ENCODE results near the gene GZMM.

The GZMM gene

GRCh38 chr19:512547-513365 lies 31.1 kb upstream of the GZMM start:
- DNase-seq (ENCODE audit: low spot score), result no peak

DNA sequence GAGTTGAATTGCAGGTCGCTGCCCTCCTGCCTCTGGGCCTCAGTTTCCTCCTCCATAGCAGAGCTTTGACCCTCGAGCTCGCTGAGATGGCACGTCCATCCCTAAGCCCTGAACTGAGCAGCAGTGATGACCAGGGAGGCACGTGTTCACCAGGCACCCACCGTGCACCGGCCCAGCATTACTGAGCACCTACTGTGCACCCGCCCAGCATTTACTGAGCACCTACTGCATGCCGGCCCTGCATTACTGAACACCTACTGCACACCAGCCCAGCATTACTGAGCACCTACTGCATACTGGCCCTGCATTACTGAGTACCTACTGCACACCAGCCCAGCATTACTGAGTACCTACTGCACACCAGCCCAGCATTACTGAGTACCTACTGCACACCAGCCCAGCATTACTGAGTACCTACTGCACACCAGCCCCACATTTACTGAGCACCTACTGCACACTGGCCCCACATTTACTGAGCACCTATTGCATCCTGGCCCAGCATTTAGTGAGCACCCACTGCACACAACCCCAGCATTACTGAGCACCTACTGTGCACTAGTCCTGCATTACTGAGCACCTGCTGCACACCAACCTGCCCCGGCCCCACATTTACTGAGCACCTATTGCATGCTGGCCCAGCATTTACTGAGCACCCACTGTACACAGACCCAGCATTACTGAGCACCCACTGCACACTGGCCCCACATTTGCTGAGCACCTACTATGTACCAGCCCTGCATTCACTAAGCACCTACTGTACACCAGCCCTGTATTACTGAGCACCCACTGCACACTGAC lies 30.3 kb upstream of the GZMM start:
- no peak for DNase-seq (ENCODE audit: low spot score)

DNA sequence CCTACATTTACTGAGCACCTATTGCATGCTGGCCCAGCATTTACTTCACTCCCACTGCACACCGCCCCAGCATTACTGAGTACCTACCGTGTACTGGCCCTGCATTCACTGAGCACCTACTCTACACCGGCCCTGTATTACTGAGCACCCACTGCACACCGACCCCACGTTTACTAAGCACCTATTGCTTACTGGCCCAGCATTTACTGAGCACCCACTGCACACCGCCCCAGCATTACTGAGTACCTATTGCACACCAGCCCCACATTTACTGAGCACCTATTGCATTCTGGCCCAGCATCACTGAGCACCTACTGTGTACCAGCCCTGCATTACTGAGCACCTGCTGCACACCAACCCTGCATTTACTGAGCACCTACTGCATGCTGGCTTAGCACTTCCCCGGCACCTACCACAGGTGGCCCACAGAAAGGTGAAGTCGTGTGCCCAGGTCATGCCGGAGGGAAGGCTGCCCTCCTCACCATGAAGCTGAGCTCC lies 29.6 kb upstream of the GZMM start:
- DNase-seq (ENCODE audit: low spot score), result no peak

GRCh38 chr19:517721-518597 lies 25.9 kb upstream of the GZMM start:
- DNase-seq (ENCODE audit: low spot score), result no peak

DNA sequence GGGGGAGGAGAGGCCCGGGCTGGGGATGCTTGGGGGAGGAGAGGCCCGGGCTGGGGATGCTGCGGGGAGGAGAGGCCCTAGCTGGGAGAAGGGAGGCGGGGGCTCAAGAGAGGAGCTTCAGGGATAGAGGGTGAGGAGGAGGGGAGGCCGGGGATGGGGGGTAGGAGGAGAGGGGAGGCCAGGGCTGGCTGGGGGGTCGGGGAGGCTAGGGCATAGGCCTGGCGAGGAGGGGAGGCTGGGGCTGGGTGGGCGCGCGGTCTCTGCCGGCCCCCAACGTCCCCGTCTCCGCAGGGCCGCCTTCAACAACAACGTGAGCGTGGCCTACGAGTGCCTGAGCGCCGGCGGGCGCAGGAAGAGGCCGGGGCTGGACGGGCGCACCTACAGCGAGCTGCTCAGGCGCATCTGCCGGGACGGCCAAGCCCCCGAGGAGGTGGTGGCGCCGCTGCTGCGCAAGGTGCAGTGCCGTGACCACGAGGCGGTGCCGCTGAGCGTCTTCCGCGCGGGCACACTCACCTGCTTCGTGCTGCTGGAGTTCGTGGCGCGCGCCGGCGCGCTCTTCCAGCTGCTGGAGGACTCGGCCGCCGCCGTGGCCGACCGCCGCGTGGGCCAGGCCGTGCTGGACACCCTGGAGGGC lies 25.1 kb upstream of the GZMM start:
- no peak for DNase-seq (ENCODE audit: low spot score)

DNA sequence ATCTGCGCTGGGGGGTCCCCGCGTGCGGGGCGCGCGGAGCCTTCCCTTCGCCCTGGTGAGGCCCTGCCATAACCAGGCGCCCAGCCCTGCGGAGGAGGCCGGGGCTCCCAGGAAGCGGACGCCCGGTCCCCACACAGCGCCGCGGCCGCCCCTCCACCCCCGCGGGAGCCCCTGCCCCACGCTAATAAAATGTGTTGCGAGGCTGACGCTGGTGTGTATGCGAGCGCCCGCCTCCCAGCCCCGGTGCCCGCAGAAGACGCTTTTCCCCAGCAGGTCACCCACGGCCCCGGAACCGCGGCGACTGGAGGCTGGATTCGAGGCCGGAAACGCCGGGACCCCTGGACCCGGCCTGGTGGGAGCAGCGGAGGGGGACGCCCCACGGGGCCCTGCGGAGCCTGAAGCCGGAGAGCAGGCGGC lies 24.4 kb upstream of the GZMM start:
- DNase-seq (ENCODE audit: low spot score), result no peak

GRCh38 chr19:522726-523125 lies 21.1 kb upstream of the GZMM start:
- no peak for DNase-seq (ENCODE audit: low spot score)

DNA sequence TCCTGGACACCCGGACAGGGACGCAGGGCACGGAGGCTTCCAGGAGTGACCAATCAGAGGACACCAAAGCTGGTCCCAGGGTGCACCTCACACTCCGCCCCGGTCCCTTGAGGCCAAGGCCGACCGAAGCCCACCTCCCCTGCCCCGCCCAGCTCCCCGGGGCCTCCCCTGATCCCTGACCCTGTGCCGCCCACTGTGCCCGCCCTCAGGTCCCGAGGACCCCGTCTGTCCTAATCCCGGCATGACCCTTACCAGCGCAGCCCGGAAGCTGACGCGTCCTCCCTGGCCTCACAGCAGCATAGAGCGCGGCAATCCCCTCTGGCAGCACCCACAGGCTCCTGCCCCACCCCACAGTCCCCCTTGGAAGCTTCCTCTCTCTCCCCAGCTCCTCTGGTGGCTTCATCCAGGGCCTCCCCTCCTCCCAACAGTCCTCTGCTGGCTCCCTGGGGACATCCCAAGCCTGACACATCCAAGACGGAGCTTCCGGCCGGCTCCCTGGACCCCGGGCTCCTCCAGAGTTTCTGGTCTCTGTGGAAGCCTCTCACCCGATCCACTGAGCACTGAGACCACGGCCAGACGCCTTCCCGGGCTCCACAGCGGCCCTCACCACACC lies 19.7 kb upstream of the GZMM start:
- peak; percentile 8 for DNase-seq (ENCODE audit: low spot score)

DNA sequence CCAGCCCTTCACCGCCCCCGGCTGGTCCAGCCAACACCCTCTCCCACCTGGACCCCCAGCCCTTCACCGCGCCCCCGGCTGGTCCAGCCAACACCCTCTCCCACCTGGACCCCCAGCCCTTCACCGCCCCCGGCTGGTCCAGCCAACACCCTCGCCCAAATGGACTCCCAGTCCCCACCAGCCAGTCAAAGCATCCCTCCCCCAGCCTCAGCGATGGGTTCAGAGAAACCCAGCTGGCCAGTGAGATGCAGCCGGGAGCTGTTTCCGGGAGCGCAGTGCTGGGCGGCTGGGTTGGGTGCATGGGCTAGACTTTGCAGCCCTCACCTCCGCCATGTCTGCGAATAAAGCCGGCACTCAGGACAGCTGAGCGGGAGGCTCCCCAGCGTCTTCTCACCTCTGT lies 18.8 kb upstream of the GZMM start:
- DNase-seq (ENCODE audit: low spot score), result no peak

GRCh38 chr19:525857-526419 lies 17.9 kb upstream of the GZMM start:
- DNase-seq (ENCODE audit: low spot score), result no peak

- no peak for DNase-seq (ENCODE audit: low spot score)
These were observed 13.5 kb upstream of the GZMM start for GRCh38 chr19:530134-531008.

GRCh38 chr19:531009-531752 lies 12.7 kb upstream of the GZMM start:
- peak; percentile 91 for DNase-seq (ENCODE audit: low spot score)

DNA sequence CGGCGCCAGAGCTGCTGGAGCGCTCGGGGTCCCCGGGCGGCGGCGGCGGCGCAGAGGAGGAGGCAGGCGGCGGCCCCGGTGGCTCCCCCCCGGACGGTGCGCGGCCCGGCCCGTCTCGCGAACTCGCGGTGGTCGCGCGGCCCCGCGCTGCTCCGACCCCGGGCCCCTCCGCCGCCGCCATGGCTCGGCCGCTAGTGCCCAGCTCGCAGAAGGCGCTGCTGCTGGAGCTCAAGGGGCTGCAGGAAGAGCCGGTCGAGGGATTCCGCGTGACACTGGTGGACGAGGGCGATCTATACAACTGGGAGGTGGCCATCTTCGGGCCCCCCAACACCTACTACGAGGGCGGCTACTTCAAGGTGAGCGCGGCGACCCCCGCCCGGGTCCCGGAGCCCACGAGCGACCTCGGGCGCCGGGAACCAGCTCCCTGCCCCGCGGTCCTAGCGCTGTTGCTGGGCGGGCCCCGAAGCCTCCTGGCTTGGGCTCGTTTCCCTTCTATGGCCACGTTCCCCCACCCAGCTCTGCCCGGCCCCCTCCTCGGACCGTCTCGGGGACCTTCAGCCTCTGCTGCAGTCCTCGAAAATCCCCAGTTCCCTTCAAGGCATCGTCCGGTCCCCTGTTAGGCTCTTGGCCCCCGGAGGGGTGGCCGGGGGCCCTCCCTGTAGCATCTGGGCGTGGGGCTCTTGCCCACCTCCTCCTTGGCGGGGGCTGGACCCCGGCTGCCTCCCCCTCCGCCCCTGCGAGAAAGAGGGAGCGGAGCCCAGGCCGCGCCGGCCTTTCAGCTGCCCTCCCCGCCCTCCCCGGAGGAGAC lies 11.9 kb upstream of the GZMM start, which contains the start of gene CDC34:
TSS of gene CDC34 (plus strand) at position 8 of the 808 bp plus-strand sequence. CDS start at position 180, 172 bp downstream.
- DNase-seq (ENCODE audit: low spot score), result peak; percentile 36

DNA sequence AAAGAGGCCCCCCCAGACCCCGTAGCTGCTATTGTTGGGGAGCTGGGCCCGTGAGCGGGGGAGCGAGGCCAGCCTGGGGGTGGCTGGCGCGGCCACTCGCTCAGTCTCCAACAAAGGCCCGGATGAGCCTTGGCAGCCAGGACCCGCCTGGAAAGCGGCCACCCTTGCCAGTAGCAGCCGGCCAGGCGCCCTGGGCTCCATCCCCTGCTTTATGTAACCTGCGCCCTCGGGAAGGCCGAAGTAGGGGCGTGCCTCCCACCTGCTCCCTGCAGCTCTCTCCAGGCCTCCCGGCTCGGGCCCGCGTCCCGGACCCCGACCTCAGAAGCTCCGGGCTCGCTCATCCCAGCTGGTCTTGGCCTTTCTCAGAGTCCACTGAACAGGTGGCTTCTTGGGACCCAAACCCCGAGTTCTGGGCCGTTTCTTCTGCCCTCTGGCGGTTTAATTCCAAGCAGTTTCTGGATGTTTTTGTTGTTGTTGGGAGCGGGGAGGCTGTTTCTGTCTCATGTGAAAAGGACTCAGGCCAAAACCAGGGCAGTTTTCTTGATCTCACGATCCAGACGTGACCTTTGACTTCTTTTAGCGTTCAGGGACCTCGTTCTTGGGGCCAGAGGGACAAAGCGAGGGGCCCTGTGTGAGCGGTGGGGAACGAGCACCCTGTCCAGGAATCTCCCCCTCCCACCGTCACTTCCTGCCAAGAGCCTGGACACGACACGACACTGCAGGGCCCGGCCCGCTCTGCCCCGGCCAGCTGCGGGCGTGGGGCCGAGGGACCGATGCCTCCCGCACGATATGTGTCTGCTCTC lies 11.1 kb upstream of the GZMM start:
- peak; percentile 85 for DNase-seq (ENCODE audit: low spot score)

DNA sequence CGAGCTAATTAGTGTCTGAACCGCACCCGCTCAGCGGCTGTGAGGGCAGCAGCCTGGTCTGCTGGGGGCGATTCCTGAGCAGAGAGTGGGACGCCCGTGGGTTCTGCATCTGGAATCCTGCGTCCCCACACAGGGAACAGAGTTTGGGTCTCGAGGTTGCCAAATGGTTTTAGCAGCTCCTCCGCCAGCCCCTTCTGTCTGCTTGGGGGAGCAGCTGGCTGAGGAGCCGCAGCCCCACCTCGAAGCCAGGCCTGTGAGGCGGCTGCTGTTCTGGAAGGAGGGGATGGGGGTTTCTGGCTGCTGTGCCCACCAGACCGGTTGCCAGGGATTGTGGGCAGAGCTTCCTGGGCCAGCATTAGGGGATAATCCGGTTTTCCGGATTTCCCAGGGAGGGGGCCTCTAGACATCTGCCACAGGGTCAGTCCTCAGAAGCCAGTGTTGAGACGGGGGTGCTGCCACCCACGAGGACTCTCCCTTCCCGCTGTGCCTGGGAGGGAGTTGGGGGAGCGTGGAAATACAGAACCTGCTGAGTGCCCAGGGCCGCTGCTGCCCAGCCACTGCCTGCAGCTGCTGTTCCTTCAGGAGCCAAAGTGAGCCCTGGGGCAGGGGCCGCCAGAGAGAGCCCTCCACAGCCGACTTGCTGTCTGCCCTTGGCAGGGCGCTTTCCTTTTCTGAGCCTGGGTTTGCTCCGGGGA lies 10.3 kb upstream of the GZMM start:
- no peak for DNase-seq (ENCODE audit: low spot score)

DNA sequence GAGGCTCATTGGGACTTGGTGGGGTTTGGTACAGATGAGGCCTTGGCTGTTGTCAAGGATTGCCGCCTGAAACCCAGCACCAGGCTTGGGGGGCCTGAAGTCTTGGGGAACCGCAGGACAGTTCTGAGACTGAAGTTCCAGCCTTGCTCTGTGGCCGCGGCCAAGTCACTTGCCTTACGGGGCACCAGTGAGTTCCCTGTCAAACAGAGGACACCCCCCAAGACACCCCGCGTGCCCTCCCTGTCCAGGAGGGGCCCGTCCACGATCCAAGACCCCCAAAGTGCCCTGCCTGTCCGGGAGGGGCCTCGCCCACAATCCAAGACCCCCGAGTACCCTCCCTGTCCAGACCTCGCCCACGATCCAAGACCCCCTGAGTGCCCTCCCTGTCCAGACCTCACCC lies 9.8 kb upstream of the GZMM start:
- DNase-seq (ENCODE audit: low spot score), result no peak
